Measurements from ENCODE around the gene OAF. TPM values are rescaled to one million over a fixed set of nuclear protein-coding genes. Genes with fewer than 3 reads are reported as not detected.

OAF gene
- total and polyA plus RNA-seq, 2 donors (not counting 1 experiment from before 2014, with no cell fraction given), result 1.3 to 1.9 TPM

- POLR2A ChIA-PET, result no interaction called here
- H3K27ac Mint-ChIP-seq, result no peak overlapping the region
- 68% methylated on average over 11 of the region's 11 CpGs for WGBS (ENCODE audit: insufficient coverage)
- Histone ChIP-seq H3K79me2 (ENCODE audit: control insufficient read depth, insufficient read depth, low read length) (no peaks in the 10 kb centered on the region), H3K27ac (ENCODE audit: low read length in 2 of 2) (no peak overlapping the region), H3K9me3 (ENCODE audit: control extremely low read depth in 1 of 3, control insufficient read depth in 2 of 3, insufficient read depth in 1 of 3, low read length in 2 of 3) (no peaks in the 10 kb centered on the region), H3K9ac (ENCODE audit: low read length) (no peak overlapping the region), H4K20me1 (ENCODE audit: control insufficient read depth, insufficient read depth, low read length, poor library complexity, severe bottlenecking) (no peaks in the 10 kb centered on the region), H3K4me3 (ENCODE audit: control extremely low read depth in 1 of 5, extremely low read depth in 1 of 5, insufficient read depth in 1 of 5, low read depth in 2 of 5, low read length in 4 of 5) (no peak overlapping the region), H3K4me1 (ENCODE audit: control insufficient read depth in 2 of 2, insufficient read depth in 2 of 2, low read length in 2 of 2) (no peaks in the 10 kb centered on the region), H2AFZ (ENCODE audit: insufficient read depth, low read depth, low read length, poor library complexity, severe bottlenecking) (no peak overlapping the region), H3K36me3 (replicated peaks in 1 of 2; ENCODE audit: control extremely low read depth in 1 of 2, control insufficient read depth in 1 of 2, extremely low read depth in 1 of 2, insufficient read depth in 2 of 2, low read length in 1 of 2) (no peaks in the 10 kb centered on the region), H3K4me2 (replicated peaks; ENCODE audit: low read depth, low read length, poor library complexity, severe bottlenecking) (no peak overlapping the region), H3K27me3 (replicated peaks in 1 of 4; ENCODE audit: control extremely low read depth in 1 of 4, control insufficient read depth in 3 of 4, insufficient read depth in 4 of 4, low read length in 3 of 4) (peaks cover 0 to 4% (median under 1%) of the 10 kb centered on the region in 4 experiments)
- no peaks in the 10 kb centered on the region for H3K4me1 Mint-ChIP-seq
- CTCF ChIA-PET, result no interaction called here
- ATAC-seq (ENCODE audit: low read depth) (no peak), DNase-seq (no peak)
- H3K27me3 Mint-ChIP-seq, result peaks cover 30% of the 10 kb centered on the region
- no peaks in the 10 kb centered on the region for H3K9me3 Mint-ChIP-seq (ENCODE audit: insufficient read depth)
- no peak overlapping the region for H3K4me3 Mint-ChIP-seq
- TF ChIP-seq CTCF (IDR thresholded peaks at IDR 0.05) (no peak), EZH2 (IDR thresholded peaks at IDR 0.05; ENCODE audit: borderline replicate concordance, insufficient read depth, low read depth, low read length, poor library complexity, severe bottlenecking) (no peak)
- intact Hi-C loops (cut with micrococcal nuclease), result no loop called here
Observed at GRCh38 chr11:120180551-120181232, 30.1 kb upstream of the OAF start.

- Histone ChIP-seq H3K27me3 (replicated peaks in 1 of 4; ENCODE audit: control extremely low read depth in 1 of 4, control insufficient read depth in 3 of 4, insufficient read depth in 4 of 4, low read length in 3 of 4) (peaks cover 0 to 10% (median 0%) of the 10 kb centered on the region in 4 experiments), H3K4me3 (ENCODE audit: control extremely low read depth in 1 of 5, extremely low read depth in 1 of 5, insufficient read depth in 1 of 5, low read depth in 2 of 5, low read length in 4 of 5) (no peak overlapping the region), H3K79me2 (ENCODE audit: control insufficient read depth, insufficient read depth, low read length) (no peaks in the 10 kb centered on the region), H3K36me3 (replicated peaks in 1 of 2; ENCODE audit: control extremely low read depth in 1 of 2, control insufficient read depth in 1 of 2, extremely low read depth in 1 of 2, insufficient read depth in 2 of 2, low read length in 1 of 2) (no peaks in the 10 kb centered on the region), H3K4me2 (replicated peaks; ENCODE audit: low read depth, low read length, poor library complexity, severe bottlenecking) (no peak overlapping the region), H4K20me1 (ENCODE audit: control insufficient read depth, insufficient read depth, low read length, poor library complexity, severe bottlenecking) (no peaks in the 10 kb centered on the region), H2AFZ (ENCODE audit: insufficient read depth, low read depth, low read length, poor library complexity, severe bottlenecking) (no peak overlapping the region), H3K9me3 (ENCODE audit: control extremely low read depth in 1 of 3, control insufficient read depth in 2 of 3, insufficient read depth in 1 of 3, low read length in 2 of 3) (no peaks in the 10 kb centered on the region), H3K4me1 (ENCODE audit: control insufficient read depth in 2 of 2, insufficient read depth in 2 of 2, low read length in 2 of 2) (no peaks in the 10 kb centered on the region), H3K9ac (ENCODE audit: low read length) (no peak overlapping the region), H3K27ac (ENCODE audit: low read length in 2 of 2) (no peak overlapping the region)
- ATAC-seq (ENCODE audit: low read depth), result no peak
- no peak overlapping the region for H3K27ac Mint-ChIP-seq
- H3K9me3 Mint-ChIP-seq (ENCODE audit: insufficient read depth), result no peaks in the 10 kb centered on the region
- no peak for DNase-seq
- no peak overlapping the region for H3K4me3 Mint-ChIP-seq
- 81% methylated on average over 9 of the region's 10 CpGs for WGBS (ENCODE audit: insufficient coverage)
- CTCF ChIA-PET, result no interaction called here
- no peak for TF ChIP-seq CTCF (IDR thresholded peaks at IDR 0.05)
- no peak for TF ChIP-seq EZH2 (IDR thresholded peaks at IDR 0.05; ENCODE audit: borderline replicate concordance, insufficient read depth, low read depth, low read length, poor library complexity, severe bottlenecking)
- POLR2A ChIA-PET, result no interaction called here
- no peaks in the 10 kb centered on the region for H3K4me1 Mint-ChIP-seq
- H3K27me3 Mint-ChIP-seq, result peaks cover 33% of the 10 kb centered on the region
- intact Hi-C loops (cut with micrococcal nuclease), result no loop called here
Observed at GRCh38 chr11:120181376-120181975, 29.4 kb upstream of the OAF start.
